GM23248 (cell line): ENCODE results near the gene HTR3C.

Source experiments
- EZH2 ChIP-seq: fragments of 200-600 bp; sonication (generic); IDR thresholded peaks from 2 replicates; pipeline ENCODE4 v1.6.1; 2018; ENCODE audit warnings: antibody characterized with exemption, mild to moderate bottlenecking; ENCODE audit not compliant: insufficient read depth, poor library complexity, severe bottlenecking
- EZH2phosphoT487 ChIP-seq: fragments of 200-600 bp; sonication (generic); IDR thresholded peaks from 2 replicates; pipeline ENCODE4 v1.6.1; 2018; ENCODE audit warnings: antibody characterized with exemption, moderate library complexity, mild to moderate bottlenecking, low read depth; ENCODE audit not compliant: insufficient read depth

DNA sequence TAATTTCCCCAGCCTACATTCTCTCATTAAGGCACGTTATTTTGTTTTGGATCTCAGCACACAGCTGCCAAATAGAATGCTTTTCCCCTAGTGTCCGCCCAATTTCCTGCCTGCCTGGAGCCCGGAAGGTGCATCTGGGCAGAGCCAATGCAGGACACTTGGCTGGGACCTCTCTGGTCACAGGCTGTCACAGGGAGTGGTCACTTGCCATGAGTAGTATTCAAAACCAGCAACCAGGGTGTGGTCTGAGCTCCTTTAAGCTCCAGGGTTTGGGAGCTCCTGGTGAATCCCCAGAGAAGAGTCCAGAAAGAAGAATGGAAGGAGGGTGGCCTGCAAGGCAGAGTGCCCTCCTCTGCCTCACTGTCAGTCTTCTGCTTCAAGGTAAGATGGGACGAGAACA lies at the start of gene HTR3C:
- TF ChIP-seq EZH2phosphoT487 (no peak), EZH2 (no peak)
